ENCODE data around the gene LAMA3.
"Not testable (repeated sequence)": the region's sequence is repeated elsewhere in the genome, so short reads cannot be mapped to it uniquely, and the experiment has no call there.

Gene LAMA3

DNA sequence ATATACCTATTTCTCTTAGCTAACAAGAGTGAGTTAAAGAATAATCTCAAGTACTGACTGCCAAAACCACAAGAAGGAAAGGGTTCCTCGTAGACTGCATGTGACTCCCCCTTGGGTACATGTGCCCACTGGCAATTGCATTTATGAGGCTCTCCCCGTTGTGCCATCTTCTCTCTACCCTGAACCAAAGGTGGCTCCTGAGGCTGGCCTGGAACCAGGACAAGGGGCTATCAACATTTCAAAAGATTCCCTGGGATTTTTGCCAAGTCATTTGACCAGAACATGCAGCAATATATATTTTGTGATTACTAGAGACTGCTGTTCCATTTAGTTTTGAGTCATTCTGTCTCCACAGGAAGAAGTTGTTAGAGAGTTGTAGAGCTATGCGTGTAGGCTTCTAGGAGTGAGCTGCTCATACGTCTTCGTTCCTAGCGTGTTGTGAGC lies 45.8 kb downstream of the LAMA3 start:
- DNase-seq, result peak in 1 of 2 experiments; percentile 12

DNA sequence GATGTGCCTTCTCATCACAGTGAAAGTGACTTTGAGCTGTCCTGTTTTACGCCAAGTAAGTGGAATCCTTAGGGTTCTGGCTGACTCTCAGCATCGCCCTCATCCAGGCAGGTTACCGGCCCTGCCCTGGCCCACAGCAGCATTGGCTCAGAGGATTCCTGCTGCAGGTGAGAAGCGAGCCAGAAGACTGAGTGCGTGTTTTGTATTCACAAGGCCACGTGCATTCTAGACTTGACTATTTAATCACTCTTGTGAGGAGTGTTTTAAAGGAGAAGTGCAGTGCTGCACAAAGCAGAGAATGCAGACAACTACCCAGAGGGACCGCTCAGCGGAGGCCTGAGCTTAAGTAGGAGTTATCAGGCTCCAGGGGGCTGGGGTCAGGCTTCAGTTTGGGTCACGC lies 48.3 kb downstream of the LAMA3 start:
- no peak for DNase-seq

DNA sequence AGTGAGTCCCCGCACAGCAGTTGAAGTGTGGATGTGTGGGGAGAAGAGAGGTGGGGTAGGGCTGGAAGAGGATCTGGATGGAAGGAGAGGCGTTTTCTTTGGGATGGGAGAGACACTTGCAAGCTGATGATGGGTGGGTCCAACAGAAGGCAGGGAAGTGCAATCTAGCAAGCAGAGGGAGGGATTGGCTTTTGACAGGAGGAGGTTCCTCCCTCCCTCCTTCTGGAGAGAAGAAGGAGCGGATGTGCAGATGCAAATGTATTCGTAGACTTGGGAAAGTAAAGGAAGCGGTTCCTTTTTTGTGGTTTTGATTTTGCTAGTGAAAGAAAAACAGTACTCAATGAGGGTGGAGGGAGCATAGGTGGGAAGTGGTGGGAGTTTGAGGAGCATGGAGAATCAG lies 48.9 kb downstream of the LAMA3 start:
- DNase-seq, result no peak

DNA sequence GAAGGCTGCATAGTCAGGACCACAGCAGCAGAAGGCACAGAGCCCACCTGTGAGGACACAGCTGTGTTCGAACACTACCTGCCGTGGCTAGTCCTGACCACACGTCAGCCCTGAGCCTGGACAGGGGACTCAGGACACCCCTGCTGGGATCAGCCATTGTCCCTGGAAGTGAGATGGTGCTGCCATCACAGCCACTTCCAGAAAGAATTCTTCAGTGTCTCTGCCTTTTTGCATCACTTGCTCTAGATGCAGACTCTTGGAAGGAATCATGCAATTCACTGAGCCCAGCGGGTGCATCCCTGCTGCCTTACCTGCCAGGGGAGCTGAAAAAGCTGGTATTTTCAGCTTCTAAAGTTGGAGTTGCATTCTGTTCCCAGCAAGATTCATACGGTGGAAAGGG lies 49.3 kb downstream of the LAMA3 start:
- DNase-seq, result no peak

DNA sequence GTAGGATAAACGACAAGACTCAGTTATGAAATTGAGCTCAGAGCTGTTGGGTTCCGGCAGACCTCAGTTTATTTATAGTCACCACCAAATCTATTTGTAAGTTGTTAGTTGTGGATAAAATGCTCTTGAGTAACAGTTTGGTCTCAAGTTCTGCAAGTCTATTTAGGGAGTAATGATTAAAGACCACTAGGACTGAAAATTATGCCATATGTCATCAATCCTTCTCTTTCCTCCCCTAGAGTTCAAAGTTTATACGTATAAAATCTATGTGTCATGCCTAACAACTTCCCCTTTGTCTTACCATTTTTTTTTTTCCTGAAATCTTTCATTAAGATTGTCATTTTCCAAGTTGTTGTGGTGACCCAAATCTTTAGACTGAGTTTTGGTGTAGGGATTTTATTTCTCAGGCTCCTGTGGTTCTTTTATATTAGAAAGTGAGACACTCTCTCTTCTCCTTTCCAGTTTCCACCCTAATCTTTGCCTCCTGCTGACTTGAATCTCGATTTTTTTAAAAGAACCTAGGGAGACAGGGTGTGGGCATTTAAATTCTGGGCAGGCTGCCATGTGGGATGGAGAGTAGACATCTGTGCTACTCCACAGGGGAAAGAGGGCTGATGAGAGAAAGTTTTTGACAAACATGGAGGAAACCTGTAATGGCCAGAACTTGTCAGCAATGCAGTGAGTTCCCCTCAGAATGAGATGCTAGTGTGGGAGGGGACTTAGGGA lies 51.0 kb downstream of the LAMA3 start:
- peak; percentile 36 to 73 for DNase-seq

DNA sequence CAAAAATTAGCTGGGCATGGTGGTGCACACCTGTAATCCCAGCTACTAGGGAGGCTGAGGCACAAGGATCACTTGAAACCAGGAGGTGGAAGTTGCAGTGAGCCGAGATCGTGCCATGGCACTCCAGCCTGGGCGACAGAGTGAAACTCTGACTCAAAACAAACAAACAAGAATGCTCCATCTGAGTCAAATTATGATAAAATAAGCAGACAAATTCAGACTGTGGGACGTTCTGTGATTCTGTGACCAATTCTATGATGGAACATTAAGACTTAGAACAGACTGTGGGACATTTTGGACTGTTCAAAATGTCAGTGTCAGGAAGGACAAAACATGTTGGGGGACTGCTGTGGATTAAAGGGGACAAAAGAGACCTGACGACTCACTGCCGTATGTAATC lies 52.7 kb downstream of the LAMA3 start:
- DNase-seq, result not testable (repeated sequence)

DNA sequence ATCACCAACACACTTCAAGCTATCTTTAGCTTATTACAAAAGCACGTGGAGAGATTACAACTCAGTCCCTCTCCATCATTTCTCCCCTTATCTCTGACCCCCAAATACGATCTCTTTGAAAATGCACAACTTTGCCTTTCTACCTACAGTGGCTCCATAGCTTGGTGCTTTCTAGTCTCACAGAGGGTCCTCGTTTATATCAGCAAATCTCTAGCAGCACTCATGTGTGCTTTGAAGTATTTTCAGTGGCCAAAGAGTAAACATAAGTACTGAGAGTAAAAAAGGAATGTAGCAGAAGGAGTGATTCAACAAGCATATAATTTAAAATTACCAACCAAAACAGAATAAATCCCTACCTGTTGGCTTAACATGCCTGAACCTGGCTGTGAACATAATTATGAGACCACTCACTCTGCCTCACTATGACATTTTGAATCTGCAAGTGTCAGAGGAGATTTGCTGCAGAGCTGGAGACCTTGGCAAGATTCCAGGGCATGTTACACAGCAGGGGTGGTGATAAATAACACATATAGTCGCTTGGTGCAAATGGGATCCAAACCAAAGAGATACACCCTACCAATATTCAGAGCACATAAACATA lies 54.6 kb downstream of the LAMA3 start:
- DNase-seq, result no peak

DNA sequence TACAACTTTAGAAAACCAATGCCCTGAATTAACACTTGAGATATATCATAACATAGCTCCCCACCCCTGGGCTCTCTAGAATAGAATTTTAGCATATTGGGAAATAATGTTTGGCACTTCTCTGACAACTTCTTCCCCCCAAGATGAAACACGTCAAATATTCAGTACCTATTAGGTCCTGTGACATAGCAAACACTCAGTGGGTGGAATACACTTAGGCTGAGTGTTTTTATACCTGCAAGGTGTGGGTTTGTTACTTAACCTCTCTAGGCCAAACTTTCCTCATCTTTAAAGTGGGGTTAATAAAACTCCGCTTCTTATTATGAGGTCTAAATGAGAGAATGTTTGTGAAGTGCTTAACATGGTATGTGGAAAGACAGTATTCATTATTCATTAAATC lies 56.1 kb downstream of the LAMA3 start:
- no peak for DNase-seq

DNA sequence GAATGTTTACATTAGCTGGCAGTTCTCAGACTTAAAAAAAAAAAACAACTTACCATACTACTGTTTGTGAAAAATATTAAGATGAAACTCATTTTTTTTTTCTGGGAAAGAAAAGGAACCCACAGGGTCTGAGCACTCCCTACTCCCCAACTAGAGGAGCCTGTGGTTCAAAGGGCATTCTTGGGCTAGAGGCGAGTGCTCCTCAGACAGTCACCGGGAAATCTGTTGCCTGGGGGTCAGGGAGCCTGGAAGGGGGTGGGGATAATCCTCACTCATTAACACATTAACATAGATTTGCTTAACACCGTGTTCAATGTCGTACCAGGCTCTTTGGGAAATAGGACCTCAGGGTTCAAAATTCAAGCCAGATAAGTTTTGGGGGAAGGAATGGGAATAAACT lies 57.6 kb downstream of the LAMA3 start:
- no peak for DNase-seq

DNA sequence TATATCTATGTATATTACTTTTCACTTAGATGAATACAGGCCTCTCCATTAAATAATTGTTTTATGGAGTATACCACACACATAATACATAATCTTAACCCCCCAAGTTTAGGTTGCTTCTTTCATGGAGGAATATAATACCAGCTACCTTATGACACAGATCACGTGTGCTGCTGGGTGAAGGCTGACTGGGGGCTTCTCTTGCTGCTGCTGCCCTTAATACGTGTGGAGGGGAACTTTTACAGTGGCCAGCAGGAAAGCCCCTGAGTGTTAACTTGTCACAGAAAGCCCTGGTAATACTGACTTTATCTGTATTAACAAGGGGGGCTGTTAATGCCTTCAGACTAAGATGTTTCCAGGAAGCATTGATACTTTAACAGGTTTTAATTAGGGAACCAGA lies 63.1 kb downstream of the LAMA3 start:
- no peak for DNase-seq

DNA sequence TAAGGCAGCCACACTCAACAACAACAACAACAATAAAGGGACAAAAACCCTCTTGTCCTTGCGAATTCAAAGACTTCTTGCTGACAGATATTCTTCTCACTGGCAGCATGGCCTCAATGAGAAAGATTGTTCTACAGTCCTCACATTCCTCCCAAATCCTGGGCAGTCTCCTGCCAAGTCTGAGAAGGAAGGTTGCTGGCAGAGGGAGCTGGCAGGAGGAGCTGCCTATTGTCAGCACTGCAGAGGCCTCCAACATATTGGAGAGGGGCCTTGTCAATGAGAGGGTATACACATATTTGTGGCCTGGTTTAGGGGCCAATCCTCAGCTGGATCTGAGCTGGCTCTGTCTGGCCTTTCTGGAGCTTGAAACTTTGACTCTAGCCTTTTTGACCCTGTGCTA lies 63.5 kb downstream of the LAMA3 start:
- DNase-seq, result peak in 1 of 2 experiments; percentile 44

DNA sequence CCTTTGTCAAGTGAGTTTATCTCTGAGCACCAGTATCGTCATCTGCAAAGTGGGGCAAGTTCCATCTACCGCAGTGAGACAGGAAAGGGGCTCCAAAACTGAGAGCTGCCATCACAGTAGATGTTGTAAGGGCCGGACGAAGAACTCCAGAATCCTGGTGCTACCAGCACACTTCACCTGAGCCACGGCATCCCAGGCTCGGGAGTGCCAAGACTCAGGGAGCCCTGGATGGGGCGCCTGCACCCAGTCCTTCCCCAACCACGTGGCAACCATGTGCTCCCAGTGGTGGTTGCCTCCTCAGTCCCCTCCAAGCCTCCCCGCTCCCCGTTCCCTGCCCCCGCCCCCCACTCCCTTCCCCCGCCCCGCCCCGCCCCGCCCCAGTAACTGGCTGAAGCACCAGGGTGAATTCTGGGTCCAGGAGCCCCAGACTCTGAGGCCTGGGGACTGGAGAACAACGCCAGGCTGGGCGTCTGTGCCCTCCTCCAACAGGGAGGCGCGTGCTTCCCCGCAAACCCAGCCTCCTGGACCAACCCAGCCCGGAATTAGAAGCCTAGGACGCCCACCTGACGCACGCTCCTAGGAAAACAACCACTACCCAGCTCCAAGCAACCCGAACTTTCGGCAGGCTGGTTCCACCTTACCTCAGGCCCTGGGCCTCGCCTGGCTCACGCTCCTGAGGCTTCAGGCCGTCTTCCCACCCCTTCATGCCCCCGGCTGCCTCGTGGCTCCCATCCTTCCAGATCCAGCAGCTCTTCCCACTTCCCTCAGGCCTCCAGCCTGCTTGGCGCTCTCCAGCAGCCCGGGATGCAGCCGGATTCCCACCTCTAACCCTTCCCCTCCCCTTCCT lies 67.6 kb downstream of the LAMA3 start:
- no peak for DNase-seq

DNA sequence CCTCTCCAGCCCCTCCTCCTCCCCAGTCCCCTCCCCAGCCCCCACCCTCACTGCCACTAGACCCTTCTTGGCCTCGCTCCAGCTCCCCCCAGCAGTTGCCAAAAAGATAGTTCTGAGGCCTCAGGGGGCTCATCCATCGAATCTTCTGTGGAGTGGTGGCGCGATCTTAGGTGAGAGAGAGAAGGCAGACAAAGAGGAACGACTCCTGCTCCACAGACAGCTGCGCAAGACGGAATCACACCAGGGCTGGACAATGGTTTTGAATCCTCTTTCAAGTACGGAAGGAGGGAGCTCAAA lies 68.1 kb downstream of the LAMA3 start:
- no peak for DNase-seq

DNA sequence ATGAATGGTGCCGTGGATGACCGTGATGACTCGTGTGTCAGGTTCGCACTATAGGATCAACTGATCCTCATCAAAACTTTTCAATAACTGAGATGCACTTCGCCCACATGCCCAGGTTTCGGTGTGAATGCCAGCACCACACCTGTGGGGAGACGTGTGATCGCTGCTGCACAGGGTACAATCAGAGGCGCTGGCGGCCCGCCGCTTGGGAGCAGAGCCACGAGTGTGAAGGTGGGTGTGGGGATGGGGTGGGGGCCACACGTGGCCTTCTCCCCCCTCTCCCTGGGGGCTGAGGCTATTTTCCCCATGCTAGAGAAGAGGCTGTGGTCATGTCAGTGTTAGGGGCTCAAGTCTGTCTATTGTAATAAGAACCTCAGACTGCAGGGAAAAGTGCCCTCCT lies 69.0 kb downstream of the LAMA3 start:
- DNase-seq, result no peak

DNA sequence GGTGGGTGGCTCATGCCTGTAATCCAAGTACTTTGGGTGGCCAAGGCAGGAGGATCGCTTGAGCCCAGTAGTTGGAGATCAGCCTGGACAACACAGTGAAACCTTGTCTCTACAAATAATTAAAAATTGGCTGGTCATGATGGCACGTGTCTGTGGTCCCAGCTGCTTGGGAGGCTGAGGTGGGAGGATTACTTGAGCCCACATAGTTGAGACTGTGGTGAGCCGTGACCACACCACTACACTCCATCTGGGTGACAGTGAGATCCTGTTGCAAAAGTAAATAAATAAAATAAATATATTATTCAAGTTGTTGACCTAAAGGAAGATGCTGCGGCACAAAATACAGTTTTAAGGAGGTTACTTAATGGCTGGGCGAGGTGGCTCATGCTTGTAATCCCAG lies 72.7 kb downstream of the LAMA3 start:
- no peak for DNase-seq

DNA sequence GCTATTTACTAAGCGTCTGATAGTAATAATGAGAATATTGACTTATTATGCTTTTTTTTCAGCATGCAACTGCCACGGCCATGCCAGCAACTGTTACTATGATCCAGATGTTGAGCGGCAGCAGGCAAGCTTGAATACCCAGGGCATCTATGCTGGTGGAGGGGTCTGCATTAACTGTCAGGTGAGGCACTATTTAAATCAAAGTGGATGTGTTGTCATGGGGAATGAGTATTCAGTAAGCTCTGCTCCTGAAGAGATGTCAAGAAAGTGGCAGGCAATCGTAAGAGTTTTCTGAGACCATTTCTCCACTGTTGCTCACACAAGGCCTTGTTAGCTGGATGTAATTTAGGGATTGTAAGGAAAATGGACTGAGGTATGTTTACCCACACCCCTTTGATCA lies 74.1 kb downstream of the LAMA3 start:
- no peak for DNase-seq

DNA sequence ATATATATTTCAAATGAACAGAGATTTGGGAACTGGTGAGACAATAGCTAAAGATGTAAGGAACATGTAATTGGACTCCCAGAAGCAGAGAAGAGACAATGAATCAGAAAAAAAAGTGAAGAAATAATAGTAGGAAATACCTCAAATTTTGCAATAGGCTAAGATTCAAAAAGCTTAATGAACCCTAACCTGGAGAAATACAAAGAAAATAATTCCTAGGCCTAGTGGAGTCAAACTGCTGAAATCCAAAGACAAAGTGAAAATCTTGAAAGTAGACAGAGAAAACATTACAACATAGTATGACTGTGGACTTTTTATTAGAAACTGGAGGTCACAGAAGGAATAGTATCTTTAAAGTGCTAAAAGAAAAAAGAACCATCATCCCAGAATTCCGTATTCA lies 76.7 kb downstream of the LAMA3 start:
- DNase-seq, result no peak

DNA sequence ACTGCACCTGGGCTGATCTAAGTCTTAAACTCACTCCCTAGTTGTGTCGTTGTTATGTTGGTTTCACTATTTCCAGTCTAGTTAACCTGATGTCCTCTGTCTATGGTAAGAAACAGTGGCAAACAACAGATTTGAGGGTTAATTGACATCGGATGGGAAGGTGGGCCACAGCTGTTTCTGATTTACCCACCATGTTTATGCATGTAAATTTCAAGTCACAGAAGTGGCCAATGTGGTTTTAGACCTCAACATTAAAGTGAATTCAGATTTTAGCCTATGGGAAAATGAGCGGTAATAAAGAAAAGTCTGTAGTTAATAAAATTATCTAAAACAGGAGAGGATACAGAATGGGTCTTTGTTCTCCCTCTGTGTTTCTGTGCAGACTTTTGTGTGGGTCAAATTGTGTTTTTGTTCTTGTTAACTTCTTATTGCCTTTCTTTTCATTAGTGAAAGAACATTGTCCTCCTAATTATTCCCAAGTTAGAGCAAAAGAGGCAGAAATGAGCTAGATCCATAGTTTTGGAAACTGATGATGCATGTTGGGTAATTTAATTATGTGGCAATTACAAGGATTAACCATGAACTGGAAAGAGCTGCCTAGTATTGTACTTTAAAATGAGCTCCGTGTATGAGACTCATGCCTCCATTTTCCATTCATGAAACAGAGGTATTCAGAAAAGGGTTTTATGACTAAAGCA lies 83.2 kb downstream of the LAMA3 start:
- DNase-seq, result no peak

DNA sequence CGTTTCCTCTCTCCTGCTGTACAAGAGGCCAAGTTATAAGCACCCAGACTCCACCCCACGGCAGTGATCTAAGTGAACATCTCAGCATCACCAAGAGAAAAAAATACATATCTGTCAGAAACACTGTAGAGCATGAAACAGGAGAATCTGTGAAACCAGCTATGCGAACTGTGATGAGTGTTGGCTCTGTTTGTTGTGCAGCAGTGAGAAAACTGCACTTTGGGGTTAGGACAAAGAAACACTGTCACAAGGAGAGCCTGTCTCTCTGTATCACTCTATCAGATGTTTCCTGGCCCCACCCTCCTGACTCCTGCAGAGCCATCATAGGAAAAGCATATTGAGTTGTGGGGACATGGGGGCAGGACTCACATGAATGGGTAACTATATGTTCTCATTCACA lies 87.1 kb downstream of the LAMA3 start:
- no peak for DNase-seq

DNA sequence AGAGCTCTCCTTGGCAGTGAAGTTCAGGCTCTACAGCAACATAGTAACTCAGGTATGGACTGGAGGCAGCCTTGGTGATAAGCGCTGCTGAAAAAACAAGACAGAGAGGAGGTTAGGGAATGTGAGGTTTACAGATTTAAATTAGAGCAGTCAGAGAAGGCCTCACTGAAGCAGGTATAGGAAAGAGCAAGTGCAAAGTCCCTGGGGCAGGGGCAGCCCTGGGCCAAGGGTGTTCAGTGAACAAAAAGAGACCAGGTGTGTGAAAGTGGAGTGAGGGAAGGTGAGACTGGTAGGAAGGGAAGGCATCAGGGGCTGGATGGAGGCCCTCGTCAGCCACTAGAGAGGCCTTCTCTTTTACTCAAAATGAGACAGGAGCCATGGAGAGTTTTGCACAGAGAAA lies 89.6 kb downstream of the LAMA3 start:
- DNase-seq, result no peak

DNA sequence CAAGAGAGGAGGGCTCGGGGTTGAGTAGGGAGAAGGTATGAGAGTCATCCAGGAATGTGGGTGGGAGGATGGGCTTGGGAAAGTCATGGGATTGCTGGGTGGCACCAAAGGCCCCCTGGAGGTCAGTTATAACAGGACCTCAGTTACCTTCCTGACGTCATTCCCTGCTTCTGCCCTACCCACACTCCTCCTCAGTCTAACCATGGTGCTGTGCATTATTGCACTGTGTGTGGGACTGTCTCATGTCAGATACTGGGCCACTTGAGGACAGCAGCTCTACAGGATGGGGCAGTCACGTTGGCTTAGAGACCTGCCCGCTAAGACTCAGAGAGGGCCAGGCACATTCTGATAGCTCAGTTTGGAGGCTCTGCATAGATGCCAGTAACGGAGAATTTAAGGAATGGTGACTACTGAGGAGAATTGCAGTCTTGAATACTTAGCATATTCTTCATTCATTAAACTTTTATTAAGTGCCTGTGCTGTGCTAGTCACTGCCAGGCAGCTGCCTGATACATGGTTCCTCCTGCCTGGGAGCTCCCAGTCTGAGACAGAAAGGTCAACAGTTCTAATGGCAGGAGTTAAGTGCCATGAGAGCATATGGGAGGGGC lies 90.5 kb downstream of the LAMA3 start:
- DNase-seq, result no peak

DNA sequence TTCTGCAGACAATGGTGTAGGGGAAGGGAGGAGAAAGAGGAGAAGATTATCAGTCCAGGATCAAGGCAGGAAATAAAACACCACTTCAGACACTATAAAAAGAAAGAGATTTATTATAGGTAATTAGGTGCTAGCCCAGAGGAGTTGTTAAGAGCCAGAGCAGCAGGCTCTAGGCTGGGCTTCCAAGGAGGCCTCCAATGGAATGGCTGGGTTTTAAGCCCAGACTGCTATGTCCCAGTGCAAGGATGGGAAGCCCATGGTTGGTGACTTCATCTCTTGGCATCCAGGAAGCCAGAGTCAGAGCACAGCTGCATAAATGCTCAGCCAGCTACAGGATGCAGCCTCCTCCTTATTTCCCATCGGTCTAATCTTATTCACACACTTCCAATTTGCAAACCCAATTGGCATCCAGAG lies 95.6 kb downstream of the LAMA3 start:
- no peak for DNase-seq

DNA sequence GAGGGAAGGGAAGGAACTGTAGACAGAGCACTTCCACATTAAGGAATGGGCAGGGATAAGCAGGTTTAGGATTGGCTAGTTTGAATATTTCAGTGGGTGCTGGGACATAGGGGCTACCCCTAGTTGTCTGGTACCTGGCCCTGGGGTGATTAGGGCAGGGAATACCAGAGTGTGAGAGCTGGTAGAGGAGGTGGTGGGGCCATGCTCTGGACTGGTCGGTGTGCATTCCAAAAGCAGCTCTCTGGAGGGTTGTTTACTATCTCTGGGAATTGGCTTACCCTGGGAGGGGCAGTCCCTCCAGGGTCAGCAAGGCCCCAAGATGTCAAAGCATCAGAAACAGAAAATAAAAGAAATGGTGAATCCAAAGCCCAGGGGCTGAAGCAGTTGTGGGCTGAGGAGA lies 103.8 kb downstream of the LAMA3 start:
- DNase-seq, result no peak
